HG03045 (cell line): ENCODE data around the gene PRSS1.
A peak's percentile ranks its signal among the peaks of the same experiment; 100 is the strongest.
"Not testable (repeated sequence)": the region's sequence is repeated elsewhere in the genome, so short reads cannot be mapped to it uniquely, and the experiment has no call there.

Experiments
- ATAC-seq: cut with Tn5 transposase; IDR thresholded peaks from one replicate; pipeline ENCODE4 v1.9.1; 2021; ENCODE audit warnings: mild to moderate bottlenecking, moderate library complexity; ENCODE audit not compliant: unreplicated experiment

The PRSS1 gene

GRCh38 chr7:142745745-142746144, 3.5 kb upstream of the PRSS1 start:
- no peak for ATAC-seq

- ATAC-seq, result no peak
Observed at GRCh38 chr7:142746264-142746663, 3.0 kb upstream of the PRSS1 start.

GRCh38 chr7:142748410-142748809, 862 bp upstream of the PRSS1 start:
- not testable (repeated sequence) for ATAC-seq

GRCh38 chr7:142750321-142750938, 1.2 kb downstream of the PRSS1 start:
- ATAC-seq, result no peak

- not testable (repeated sequence) for ATAC-seq
Observed at GRCh38 chr7:142751526-142752175, 2.4 kb downstream of the PRSS1 start.

- no peak for ATAC-seq
Observed at GRCh38 chr7:142752376-142753225, 3.3 kb downstream of the PRSS1 start.

GRCh38 chr7:142753366-142753765, 4.1 kb downstream of the PRSS1 start:
- no peak for ATAC-seq

GRCh38 chr7:142753925-142754491, 4.7 kb downstream of the PRSS1 start:
- ATAC-seq, result not testable (repeated sequence)

- ATAC-seq, result no peak
Observed at GRCh38 chr7:142754681-142755575, 5.7 kb downstream of the PRSS1 start.

GRCh38 chr7:142758312-142758711, 9.0 kb downstream of the PRSS1 start:
- not testable (repeated sequence) for ATAC-seq

GRCh38 chr7:142759433-142759832, 10.2 kb downstream of the PRSS1 start:
- no peak for ATAC-seq

GRCh38 chr7:142760071-142760642, 10.9 kb downstream of the PRSS1 start:
- ATAC-seq, result no peak

- ATAC-seq, result not testable (repeated sequence)
Observed at GRCh38 chr7:142761606-142762005, 12.3 kb downstream of the PRSS1 start.

GRCh38 chr7:142762104-142762503, 12.8 kb downstream of the PRSS1 start:
- ATAC-seq, result no peak

- ATAC-seq, result no peak
Observed at GRCh38 chr7:142767451-142767850, 18.2 kb downstream of the PRSS1 start.

- no peak for ATAC-seq
Observed at GRCh38 chr7:142767861-142768260, 18.6 kb downstream of the PRSS1 start.

- ATAC-seq, result not testable (repeated sequence)
Observed at GRCh38 chr7:142768885-142769284, 19.6 kb downstream of the PRSS1 start.

- no peak for ATAC-seq
Observed at GRCh38 chr7:142770661-142771352, 21.5 kb downstream of the PRSS1 start, which contains the start of gene PRSS2. Gene PRSS2, plus strand, starts transcription at chr7:142770970. Its CDS starts 13 bp downstream, at chr7:142770983.

GRCh38 chr7:142771353-142771723, 22.1 kb downstream of the PRSS1 start:
- ATAC-seq, result peak; percentile 58
